ENCODE data around the gene ACO2. TPM values are rescaled to one million over a fixed set of nuclear protein-coding genes. Genes with fewer than 3 reads are reported as not detected.

The ACO2 gene
- total and polyA plus RNA-seq, 2 of the 13 experiments (the other 11 are each of a cell fraction or from before 2014, with no cell fraction given), result 19.2 to 45.6 TPM

DNA sequence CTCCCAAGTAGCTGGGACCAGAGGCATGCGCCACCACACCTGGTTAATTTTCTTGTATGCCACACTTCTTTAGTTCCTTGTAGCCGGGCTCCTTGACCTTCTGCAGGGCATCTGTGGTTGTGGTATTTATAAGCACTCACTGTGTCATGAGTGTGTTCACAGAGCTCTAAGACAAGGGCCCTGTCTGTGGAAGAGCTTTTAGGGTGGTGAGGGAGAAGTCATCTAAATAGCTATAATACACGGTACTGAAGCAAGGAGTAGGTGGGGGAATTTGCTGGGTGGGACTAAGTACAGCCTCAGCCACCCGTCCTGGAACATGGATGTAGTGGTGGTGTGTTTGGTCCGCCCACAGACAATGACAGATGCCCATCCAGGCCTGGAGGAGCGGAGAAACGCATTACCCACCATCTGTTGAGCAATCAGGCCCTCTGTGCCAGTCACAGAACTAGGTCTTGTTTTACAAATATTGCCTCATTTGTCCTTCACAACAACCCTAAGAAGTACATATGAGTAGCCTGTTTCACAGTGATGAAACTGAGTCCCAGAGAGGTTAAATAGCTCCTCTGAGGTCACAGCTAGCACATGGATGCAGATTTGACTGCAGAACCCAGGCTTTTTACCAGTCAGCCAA, 10.1 kb downstream of the ACO2 start:
- H3K4me3 ChIP-seq (replicated peaks in 1 of 3; ENCODE audit: insufficient read depth in 1 of 3, low read depth in 2 of 3, low read length in 3 of 3), result no peak overlapping the region
- intact Hi-C loops (cut with micrococcal nuclease; ENCODE audit: unreplicated experiment) (no loop called here), in situ Hi-C loops (cut with HindIII; ENCODE audit: extremely low pct_ligation_motif_present, low pct_unique_long_range_greater_than_20kb) (no loop called here)
- H3K9me3 ChIP-seq (ENCODE audit: low read length), result no peaks in the 10 kb centered on the region
- no peak overlapping the region for H3K4me2 ChIP-seq (ENCODE audit: low read depth, low read length)
- H3K27me3 ChIP-seq (ENCODE audit: control insufficient read depth in 1 of 2, insufficient read depth in 2 of 2, low read length in 2 of 2), result no peaks in the 10 kb centered on the region
- ATAC-seq (no peak), DNase-seq (ENCODE audit: low spot score) (no peak), FAIRE-seq (no peak)
- peaks cover 21% of the 10 kb centered on the region for H3K4me1 ChIP-seq (ENCODE audit: insufficient read depth, low read length)
- peaks cover 4 to 11% of the 10 kb centered on the region in 2 experiments; a peak in 4 of 5 replicates for H3K36me3 ChIP-seq (replicated peaks in 1 of 2; ENCODE audit: control insufficient read depth in 1 of 2, insufficient read depth in 2 of 2, low read length in 2 of 2)
- H3K9ac ChIP-seq (ENCODE audit: insufficient read depth, low read depth, low read length), result no peak overlapping the region
- WGBS (ENCODE audit: low lambda C conversion rate), result 87% methylated on average over 7 of the region's 7 CpGs
- H3K27ac ChIP-seq (ENCODE audit: extremely low read length, insufficient read depth, low read length), result no peak overlapping the region
- POLR2A ChIA-PET, result interaction anchor here (0.8 to 1.5 kb wide), 4 partner anchors 11 to 98 kb away, joined by 3 to 4 read pairs (median 3); partner anchors contain the start of gene PHF5A
- BruUV-seq (replicated peaks), result no TSS peak
- H2AFZ ChIP-seq (ENCODE audit: low read length), result no peak overlapping the region
- H4K20me1 ChIP-seq (ENCODE audit: insufficient read depth, low read length), result 0 out of 2 replicates have a peak, but pooled peaks cover 7% of the 10 kb centered on the region
- peaks cover 80% of the 10 kb centered on the region for H3K79me2 ChIP-seq (ENCODE audit: insufficient read depth, low read length)
- CTCF ChIA-PET (ENCODE audit: low intra/inter-chr PET ratio, low total read pairs), result no interaction called here
- TF ChIP-seq ZNF543 (CRISPR knock-in tag; IDR thresholded peaks at IDR 0.05), result no peak
- no peak for TF ChIP-seq ZNF550 (CRISPR knock-in tag; IDR thresholded peaks at IDR 0.05; ENCODE audit: borderline replicate concordance)
- TF ChIP-seq, protein P1, sequence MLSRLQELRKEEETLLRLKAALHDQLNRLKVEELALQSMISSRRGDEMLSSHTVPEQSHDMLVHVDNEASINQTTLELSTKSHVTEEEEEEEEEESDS (CRISPR knock-in tag; IDR thresholded peaks at IDR 0.05; ENCODE audit: borderline replicate concordance), result no peak
- no peak for TF ChIP-seq CTCF (CRISPR knock-in tag; IDR thresholded peaks at IDR 0.05)
- TF ChIP-seq ATAD3A (CRISPR knock-in tag; IDR thresholded peaks at IDR 0.05), result no peak
- no peak for TF ChIP-seq ZNF513 (CRISPR knock-in tag; conservative IDR thresholded peaks at IDR 0.05)
- no peak for TF ChIP-seq NFYC (CRISPR knock-in tag; IDR thresholded peaks at IDR 0.05)
- no peak for TF ChIP-seq PHF5A (CRISPR knock-in tag; IDR thresholded peaks at IDR 0.05; ENCODE audit: low read depth, unreplicated experiment)
- TF ChIP-seq ZNF160 (CRISPR knock-in tag; IDR thresholded peaks at IDR 0.05), result no peak
- no peak for TF ChIP-seq CBX5 (CRISPR knock-in tag; IDR thresholded peaks at IDR 0.05; ENCODE audit: borderline replicate concordance)
- TF ChIP-seq, protein P2, sequence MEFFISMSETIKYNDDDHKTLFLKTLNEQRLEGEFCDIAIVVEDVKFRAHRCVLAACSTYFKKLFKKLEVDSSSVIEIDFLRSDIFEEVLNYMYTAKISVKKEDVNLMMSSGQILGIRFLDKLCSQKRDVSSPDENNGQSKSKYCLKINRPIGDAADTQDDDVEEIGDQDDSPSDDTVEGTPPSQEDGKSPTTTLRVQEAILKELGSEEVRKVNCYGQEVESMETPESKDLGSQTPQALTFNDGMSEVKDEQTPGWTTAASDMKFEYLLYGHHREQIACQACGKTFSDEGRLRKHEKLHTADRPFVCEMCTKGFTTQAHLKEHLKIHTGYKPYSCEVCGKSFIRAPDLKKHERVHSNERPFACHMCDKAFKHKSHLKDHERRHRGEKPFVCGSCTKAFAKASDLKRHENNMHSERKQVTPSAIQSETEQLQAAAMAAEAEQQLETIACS (CRISPR knock-in tag; IDR thresholded peaks at IDR 0.05), result no peak
- no peak for TF ChIP-seq ZNF251 (CRISPR knock-in tag; IDR thresholded peaks at IDR 0.05)
- TF ChIP-seq NCOA5 (CRISPR knock-in tag; IDR thresholded peaks at IDR 0.05), result no peak
- TF ChIP-seq PRMT3 (CRISPR knock-in tag; IDR thresholded peaks at IDR 0.05; ENCODE audit: borderline replicate concordance, low read depth), result no peak
- TF ChIP-seq HOXA9 (CRISPR knock-in tag; IDR thresholded peaks at IDR 0.05; ENCODE audit: borderline replicate concordance), result no peak
- TF ChIP-seq ONECUT2 (CRISPR knock-in tag; IDR thresholded peaks at IDR 0.05), result no peak
- no peak for TF ChIP-seq RFXAP (CRISPR knock-in tag; IDR thresholded peaks at IDR 0.05; ENCODE audit: borderline replicate concordance)
- TF ChIP-seq, protein P3, sequence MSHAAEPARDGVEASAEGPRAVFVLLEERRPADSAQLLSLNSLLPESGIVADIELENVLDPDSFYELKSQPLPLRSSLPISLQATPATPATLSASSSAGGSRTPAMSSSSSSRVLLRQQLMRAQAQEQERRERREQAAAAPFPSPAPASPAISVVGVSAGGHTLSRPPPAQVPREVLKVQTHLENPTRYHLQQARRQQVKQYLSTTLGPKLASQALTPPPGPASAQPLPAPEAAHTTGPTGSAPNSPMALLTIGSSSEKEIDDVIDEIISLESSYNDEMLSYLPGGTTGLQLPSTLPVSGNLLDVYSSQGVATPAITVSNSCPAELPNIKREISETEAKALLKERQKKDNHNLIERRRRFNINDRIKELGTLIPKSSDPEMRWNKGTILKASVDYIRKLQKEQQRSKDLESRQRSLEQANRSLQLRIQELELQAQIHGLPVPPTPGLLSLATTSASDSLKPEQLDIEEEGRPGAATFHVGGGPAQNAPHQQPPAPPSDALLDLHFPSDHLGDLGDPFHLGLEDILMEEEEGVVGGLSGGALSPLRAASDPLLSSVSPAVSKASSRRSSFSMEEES (CRISPR knock-in tag; IDR thresholded peaks at IDR 0.05), result no peak
- TF ChIP-seq ZNF878 (CRISPR knock-in tag; IDR thresholded peaks at IDR 0.05), result no peak
- TF ChIP-seq SNAPC2 (CRISPR knock-in tag; IDR thresholded peaks at IDR 0.05), result no peak

All from HepG2 (cell line).